Measurements from ENCODE around the gene CPEB1.

GRCh38 chr15:82545002-82545401 is 102.2 kb downstream of the CPEB1 start:
- TF ChIP-seq CTCF (tag by site-specific recombination; IDR thresholded peaks at IDR 0.05) (no peak), HOXD13 (CRISPR knock-in tag; IDR thresholded peaks at IDR 0.05; ENCODE audit: borderline replicate concordance) (no peak), KLF17 (tag by site-specific recombination; IDR thresholded peaks at IDR 0.05) (no peak), KLF9 (tag by site-specific recombination; IDR thresholded peaks at IDR 0.05; ENCODE audit: low read depth) (no peak), ZNF302 (tag by site-specific recombination; IDR thresholded peaks at IDR 0.05; ENCODE audit: low read depth) (no peak), YY1 (tag by site-specific recombination; IDR thresholded peaks at IDR 0.05) (no peak), SETDB1 (IDR thresholded peaks at IDR 0.05; ENCODE audit: insufficient read length, low read length) (no peak), ZFP3 (tag by site-specific recombination; IDR thresholded peaks at IDR 0.05; ENCODE audit: low read depth) (no peak), ZNF37A (tag by site-specific recombination; IDR thresholded peaks at IDR 0.05) (no peak), KLF10 (tag by site-specific recombination; IDR thresholded peaks at IDR 0.05) (no peak), ZNF513 (tag by site-specific recombination; IDR thresholded peaks at IDR 0.05) (no peak), GLI4 (tag by site-specific recombination; IDR thresholded peaks at IDR 0.05) (no peak)
- TF ChIP-seq, protein P1, sequence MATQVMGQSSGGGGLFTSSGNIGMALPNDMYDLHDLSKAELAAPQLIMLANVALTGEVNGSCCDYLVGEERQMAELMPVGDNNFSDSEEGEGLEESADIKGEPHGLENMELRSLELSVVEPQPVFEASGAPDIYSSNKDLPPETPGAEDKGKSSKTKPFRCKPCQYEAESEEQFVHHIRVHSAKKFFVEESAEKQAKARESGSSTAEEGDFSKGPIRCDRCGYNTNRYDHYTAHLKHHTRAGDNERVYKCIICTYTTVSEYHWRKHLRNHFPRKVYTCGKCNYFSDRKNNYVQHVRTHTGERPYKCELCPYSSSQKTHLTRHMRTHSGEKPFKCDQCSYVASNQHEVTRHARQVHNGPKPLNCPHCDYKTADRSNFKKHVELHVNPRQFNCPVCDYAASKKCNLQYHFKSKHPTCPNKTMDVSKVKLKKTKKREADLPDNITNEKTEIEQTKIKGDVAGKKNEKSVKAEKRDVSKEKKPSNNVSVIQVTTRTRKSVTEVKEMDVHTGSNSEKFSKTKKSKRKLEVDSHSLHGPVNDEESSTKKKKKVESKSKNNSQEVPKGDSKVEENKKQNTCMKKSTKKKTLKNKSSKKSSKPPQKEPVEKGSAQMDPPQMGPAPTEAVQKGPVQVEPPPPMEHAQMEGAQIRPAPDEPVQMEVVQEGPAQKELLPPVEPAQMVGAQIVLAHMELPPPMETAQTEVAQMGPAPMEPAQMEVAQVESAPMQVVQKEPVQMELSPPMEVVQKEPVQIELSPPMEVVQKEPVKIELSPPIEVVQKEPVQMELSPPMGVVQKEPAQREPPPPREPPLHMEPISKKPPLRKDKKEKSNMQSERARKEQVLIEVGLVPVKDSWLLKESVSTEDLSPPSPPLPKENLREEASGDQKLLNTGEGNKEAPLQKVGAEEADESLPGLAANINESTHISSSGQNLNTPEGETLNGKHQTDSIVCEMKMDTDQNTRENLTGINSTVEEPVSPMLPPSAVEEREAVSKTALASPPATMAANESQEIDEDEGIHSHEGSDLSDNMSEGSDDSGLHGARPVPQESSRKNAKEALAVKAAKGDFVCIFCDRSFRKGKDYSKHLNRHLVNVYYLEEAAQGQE (tag by site-specific recombination; IDR thresholded peaks at IDR 0.05) = no peak

Data from HEK293 (cell line).